NOMO-1 treated with DMSO at 0.1 percent for 48 hours (cell line): ENCODE results near the gene CFTR.
"Not testable (repeated sequence)": the region's sequence is repeated elsewhere in the genome, so short reads cannot be mapped to it uniquely, and the experiment has no call there.

Source experiments
- DNase-seq: peaks from one replicate; lab custom pipeline; 2025; ENCODE audit not compliant: unreplicated experiment; lab: John Stamatoyannopoulos, UW

The CFTR gene

GRCh38 chr7:117495308-117495707 lies 15.5 kb downstream of the CFTR start:
- DNase-seq = no peak

GRCh38 chr7:117502331-117502730 lies 22.5 kb downstream of the CFTR start:
- DNase-seq = no peak

GRCh38 chr7:117505238-117505637 lies 25.4 kb downstream of the CFTR start:
- DNase-seq = no peak

GRCh38 chr7:117508676-117509075 lies 28.9 kb downstream of the CFTR start:
- DNase-seq = no peak

- DNase-seq = not testable (repeated sequence)
These were observed 37.4 kb downstream of the CFTR start for GRCh38 chr7:117517194-117517593.

- DNase-seq = no peak
These were observed 50.6 kb downstream of the CFTR start for GRCh38 chr7:117530390-117530789.

- no peak for DNase-seq
These were observed 51.9 kb downstream of the CFTR start for GRCh38 chr7:117531595-117532244.

GRCh38 chr7:117538053-117538452 lies 58.2 kb downstream of the CFTR start:
- no peak for DNase-seq

GRCh38 chr7:117544061-117544460 lies 64.2 kb downstream of the CFTR start:
- DNase-seq = no peak

- no peak for DNase-seq
These were observed 68.2 kb downstream of the CFTR start for GRCh38 chr7:117548035-117548434.

- DNase-seq = no peak
These were observed 70.8 kb downstream of the CFTR start for GRCh38 chr7:117550625-117551024.

- DNase-seq = no peak
These were observed 72.8 kb downstream of the CFTR start for GRCh38 chr7:117552660-117553059.

- DNase-seq = no peak
These were observed 75.4 kb downstream of the CFTR start for GRCh38 chr7:117555260-117555659.

GRCh38 chr7:117559391-117559790 lies 79.6 kb downstream of the CFTR start:
- no peak for DNase-seq

- DNase-seq = no peak
These were observed 80.2 kb downstream of the CFTR start for GRCh38 chr7:117560030-117560429.

- no peak for DNase-seq
These were observed 82.9 kb downstream of the CFTR start for GRCh38 chr7:117562759-117563158.

- no peak for DNase-seq
These were observed 84.3 kb downstream of the CFTR start for GRCh38 chr7:117564080-117564479.

- no peak for DNase-seq
These were observed 84.8 kb downstream of the CFTR start for GRCh38 chr7:117564627-117565026.

GRCh38 chr7:117565226-117565625 lies 85.4 kb downstream of the CFTR start:
- DNase-seq = no peak

GRCh38 chr7:117567781-117568180 lies 88.0 kb downstream of the CFTR start:
- no peak for DNase-seq

GRCh38 chr7:117572856-117573620 lies 93.2 kb downstream of the CFTR start:
- no peak for DNase-seq

- DNase-seq = no peak
These were observed 101.6 kb downstream of the CFTR start for GRCh38 chr7:117581424-117581823.
